ENCODE measurements around the gene BCL2.

Gene BCL2

GRCh38 chr18:63083555-63083954, 236.0 kb downstream of the BCL2 start:
- no peak for DNase-seq (ENCODE audit: low read depth)

GRCh38 chr18:63083020-63083531, 236.5 kb downstream of the BCL2 start:
- DNase-seq (ENCODE audit: low read depth), result no peak

- no peak for DNase-seq (ENCODE audit: low read depth)
Measured at GRCh38 chr18:63082366-63083019, 237.1 kb downstream of the BCL2 start.

GRCh38 chr18:63079114-63079513, 240.5 kb downstream of the BCL2 start:
- no peak for DNase-seq (ENCODE audit: low read depth)

- DNase-seq (ENCODE audit: low read depth), result no peak
Measured at GRCh38 chr18:63078471-63078870, 241.1 kb downstream of the BCL2 start.

GRCh38 chr18:63074981-63075404, 244.6 kb downstream of the BCL2 start:
- DNase-seq (ENCODE audit: low read depth), result peak; percentile 12

GRCh38 chr18:63073481-63073880, 246.1 kb downstream of the BCL2 start:
- DNase-seq (ENCODE audit: low read depth), result no peak
